ENCODE measurements around the gene MAEA.

MAEA gene

GRCh38 chr4:1382776-1383727 is 93.4 kb downstream of the MAEA start:
- no peak for TF ChIP-seq CTCF (IDR thresholded peaks at IDR 0.05)

GRCh38 chr4:1383728-1384591 is 94.3 kb downstream of the MAEA start:
- TF ChIP-seq CTCF (IDR thresholded peaks at IDR 0.05), result no peak

- no peak for TF ChIP-seq CTCF (IDR thresholded peaks at IDR 0.05)
These were observed 95.1 kb downstream of the MAEA start for GRCh38 chr4:1384675-1385372.

GRCh38 chr4:1385373-1386340 is 96.0 kb downstream of the MAEA start:
- no peak for TF ChIP-seq CTCF (IDR thresholded peaks at IDR 0.05)
